ENCODE results near the gene FAM135A. TPM values are rescaled to one million over a fixed set of nuclear protein-coding genes. Genes with fewer than 3 reads are reported as not detected.
"Not testable (repeated sequence)": the region's sequence is repeated elsewhere in the genome, so short reads cannot be mapped to it uniquely, and the experiment has no call there.

Gene FAM135A
- total RNA-seq, 2 experiments from 2014 or later: 8.2 to 9.4 TPM

GRCh38 chr6:70479236-70479635 lies 65.9 kb downstream of the FAM135A start:
- Mint-ChIP-seq H3K9me3 (no peaks in the 10 kb centered on the region), H3K36me3 (ENCODE audit: low read depth) (peaks cover 18% of the 10 kb centered on the region), H3K4me1 (ENCODE audit: low read depth) (no peaks in the 10 kb centered on the region), H3K27ac (no peak overlapping the region), H3K4me3 (no peak overlapping the region), H3K27me3 (no peaks in the 10 kb centered on the region)
- POLR2A ChIA-PET: no interaction called here
- intact Hi-C loops (cut with micrococcal nuclease): no loop called here
- DNase-seq (no peak), ATAC-seq (no peak)
- TF ChIP-seq CTCF (IDR thresholded peaks at IDR 0.05): no peak
- CTCF ChIA-PET: no interaction called here

GRCh38 chr6:70486638-70487037 lies 73.3 kb downstream of the FAM135A start:
- H3K27ac Mint-ChIP-seq; H3K27me3 Mint-ChIP-seq; H3K4me1 Mint-ChIP-seq (ENCODE audit: low read depth); H3K36me3 Mint-ChIP-seq (ENCODE audit: low read depth); ATAC-seq; H3K9me3 Mint-ChIP-seq; intact Hi-C loops (cut with micrococcal nuclease); POLR2A ChIA-PET; H3K4me3 Mint-ChIP-seq; DNase-seq; CTCF ChIA-PET: not testable (repeated sequence)

GRCh38 chr6:70489364-70489763 lies 76.1 kb downstream of the FAM135A start:
- no peak for TF ChIP-seq CTCF (IDR thresholded peaks at IDR 0.05)
- H3K27ac Mint-ChIP-seq: no peak overlapping the region
- H3K4me3 Mint-ChIP-seq: no peak overlapping the region
- intact Hi-C loops (cut with micrococcal nuclease): no loop called here
- DNase-seq (no peak), ATAC-seq (no peak)
- no peaks in the 10 kb centered on the region for H3K36me3 Mint-ChIP-seq (ENCODE audit: low read depth)
- H3K9me3 Mint-ChIP-seq: no peaks in the 10 kb centered on the region
- no peaks in the 10 kb centered on the region for H3K4me1 Mint-ChIP-seq (ENCODE audit: low read depth)
- H3K27me3 Mint-ChIP-seq: no peaks in the 10 kb centered on the region
- CTCF ChIA-PET: no interaction called here
- POLR2A ChIA-PET: no interaction called here

GRCh38 chr6:70494833-70495232 lies 81.5 kb downstream of the FAM135A start:
- Mint-ChIP-seq H3K27ac (no peak overlapping the region), H3K27me3 (no peaks in the 10 kb centered on the region), H3K4me1 (ENCODE audit: low read depth) (no peaks in the 10 kb centered on the region), H3K9me3 (peaks cover 13% of the 10 kb centered on the region), H3K4me3 (no peak overlapping the region), H3K36me3 (ENCODE audit: low read depth) (peaks cover 22% of the 10 kb centered on the region)
- no peak for ATAC-seq
- intact Hi-C loops (cut with micrococcal nuclease): no loop called here
- ChIA-PET CTCF (no interaction called here), POLR2A (no interaction called here)
- no peak for DNase-seq
- TF ChIP-seq CTCF (IDR thresholded peaks at IDR 0.05): no peak

- CTCF ChIA-PET; POLR2A ChIA-PET; intact Hi-C loops (cut with micrococcal nuclease); DNase-seq; H3K27ac Mint-ChIP-seq; ATAC-seq; H3K4me3 Mint-ChIP-seq; H3K4me1 Mint-ChIP-seq (ENCODE audit: low read depth); H3K27me3 Mint-ChIP-seq: not testable (repeated sequence)
- H3K9me3 Mint-ChIP-seq: peaks cover 13% of the 10 kb centered on the region
- H3K36me3 Mint-ChIP-seq (ENCODE audit: low read depth): peaks cover 25% of the 10 kb centered on the region
Observed at GRCh38 chr6:70495790-70496189, 82.5 kb downstream of the FAM135A start.

- ATAC-seq: no peak
Observed at GRCh38 chr6:70502484-70502883, 89.2 kb downstream of the FAM135A start.

More at GRCh38 chr6:70502484-70502883, 89.2 kb downstream of the FAM135A start:
- no peaks in the 10 kb centered on the region for H3K4me1 Mint-ChIP-seq (ENCODE audit: low read depth)
- peaks cover 47% of the 10 kb centered on the region for H3K36me3 Mint-ChIP-seq (ENCODE audit: low read depth)
- peaks cover 25% of the 10 kb centered on the region for H3K9me3 Mint-ChIP-seq
- H3K4me3 Mint-ChIP-seq: no peak overlapping the region
- no peaks in the 10 kb centered on the region for H3K27me3 Mint-ChIP-seq
- no peak for DNase-seq
- H3K27ac Mint-ChIP-seq: no peak overlapping the region
- CTCF ChIA-PET: no interaction called here
- intact Hi-C loops (cut with micrococcal nuclease): no loop called here
- POLR2A ChIA-PET: interaction anchor here (0.6 kb wide), 1 partner anchor 37 kb away, joined by 3 read pairs; no protein-coding TSS in a partner anchor
- TF ChIP-seq CTCF (IDR thresholded peaks at IDR 0.05): no peak
